Trophoblast cell (in vitro differentiated cells and primary cell): ENCODE data around the gene ARSD.
A peak's percentile ranks its signal among the peaks of the same experiment; 100 is the strongest.

ENCODE experiments used
- DNase-seq, 2 donors: peaks; one replicate each; pipeline ENCODE4 v3.0.0-alpha.2; 2016
- H2AFZ ChIP-seq: 2 replicates; pipeline ENCODE4 v1.6.1; 2013; ENCODE audit warnings: low read length, moderate library complexity, mild to moderate bottlenecking; ENCODE audit not compliant: insufficient read depth, poor library complexity
- H2AK5ac ChIP-seq: 2 replicates; pipeline ENCODE4 v1.6.1; 2013; ENCODE audit warnings: mild to moderate bottlenecking, low read length
- H2BK120ac ChIP-seq: 2 replicates; pipeline ENCODE4 v1.6.1; 2013; ENCODE audit warnings: low read length, mild to moderate bottlenecking, moderate library complexity; ENCODE audit not compliant: insufficient read depth, poor library complexity
- H2BK12ac ChIP-seq: 2 replicates; pipeline ENCODE4 v1.6.1; 2013; ENCODE audit warnings: mild to moderate bottlenecking, low read length, moderate library complexity
- H2BK5ac ChIP-seq: 2 replicates; pipeline ENCODE4 v1.6.1; 2013; ENCODE audit warnings: low read length, low read depth, moderate library complexity, mild to moderate bottlenecking; ENCODE audit not compliant: poor library complexity
- H3K14ac ChIP-seq: 2 replicates; pipeline ENCODE4 v1.6.1; 2013; ENCODE audit warnings: mild to moderate bottlenecking, low read length
- H3K18ac ChIP-seq: 2 replicates; pipeline ENCODE4 v1.6.1; 2013; ENCODE audit warnings: mild to moderate bottlenecking, low read length
- H3K23ac ChIP-seq: 2 replicates; pipeline ENCODE4 v1.6.1; 2013; ENCODE audit warnings: low read length
- H3K27ac ChIP-seq: 2 replicates; pipeline ENCODE4 v1.5.1; 2013; ENCODE audit warnings: low read depth, mild to moderate bottlenecking, inconsistent platforms, low read length, moderate library complexity
- H3K27me3 ChIP-seq: 2 replicates; pipeline ENCODE4 v1.6.1; 2013; ENCODE audit warnings: inconsistent platforms, mild to moderate bottlenecking, low read length, moderate library complexity; ENCODE audit not compliant: insufficient read depth
- H3K36me3 ChIP-seq, 2 experiments: 1 replicate in 1 of 2; 2 replicates in 1 of 2; pipeline ENCODE4 v1.6.1; 2013; ENCODE audit warnings: low read length in 2 of 2, mild to moderate bottlenecking in 2 of 2, moderate library complexity in 1 of 2; ENCODE audit not compliant: insufficient read depth in 2 of 2, control insufficient read depth in 1 of 2
- H3K4ac ChIP-seq: 2 replicates; pipeline ENCODE4 v1.6.1; 2013; ENCODE audit warnings: low read depth, mild to moderate bottlenecking, low read length, moderate library complexity
- H3K4me1 ChIP-seq, 2 experiments: 1 replicate in 1 of 2; 2 replicates in 1 of 2; pipeline ENCODE4 v1.6.1; 2013; ENCODE audit warnings: low read length in 2 of 2, mild to moderate bottlenecking in 2 of 2, moderate library complexity in 1 of 2; ENCODE audit not compliant: insufficient read depth in 2 of 2, control insufficient read depth in 1 of 2
- H3K4me2 ChIP-seq: 2 replicates; pipeline ENCODE4 v1.6.1; 2013; ENCODE audit warnings: inconsistent platforms, mild to moderate bottlenecking, low read length, moderate library complexity
- H3K4me3 ChIP-seq: 2 replicates; pipeline ENCODE4 v1.5.1; 2013; ENCODE audit warnings: mild to moderate bottlenecking, low read depth, low read length, inconsistent platforms
- H3K79me1 ChIP-seq: one replicate; pipeline ENCODE4 v1.6.1; 2013; ENCODE audit warnings: low read length
- H3K79me2 ChIP-seq: 2 replicates; pipeline ENCODE4 v1.6.1; 2013; ENCODE audit warnings: low read length, mild to moderate bottlenecking; ENCODE audit not compliant: control insufficient read depth, insufficient read depth, poor library complexity
- H3K9ac ChIP-seq: 2 replicates; pipeline ENCODE4 v1.6.1; 2013; ENCODE audit warnings: mild to moderate bottlenecking, low read length
- H3K9me3 ChIP-seq: 2 replicates; pipeline ENCODE4 v1.6.1; 2013; ENCODE audit warnings: low read depth, mild to moderate bottlenecking, control low read depth, inconsistent platforms, low read length; ENCODE audit not compliant: insufficient read depth
- H4K12ac ChIP-seq: 2 replicates; pipeline ENCODE4 v1.6.1; 2013; ENCODE audit warnings: low read depth, mild to moderate bottlenecking, low read length, moderate library complexity
- H4K8ac ChIP-seq: 2 replicates; pipeline ENCODE4 v1.6.1; 2013; ENCODE audit warnings: low read depth, mild to moderate bottlenecking, low read length, moderate library complexity
- H4K91ac ChIP-seq: one replicate; pipeline ENCODE4 v1.6.1; 2013; ENCODE audit warnings: low read depth, mild to moderate bottlenecking, low read length, moderate library complexity
- WGBS: extraction: QIAGEN DNeasy Blood & Tissue Kit; methylation state at CpG from one replicate; pipeline ENCODE4 v1.1.7; 2013; ENCODE audit warnings: missing lambda C conversion rate; ENCODE audit not compliant: insufficient read length, insufficient coverage; ENCODE audit errors: extremely low coverage; 5-methylcytosine and 5-hydroxymethylcytosine counted together

ARSD gene

DNA sequence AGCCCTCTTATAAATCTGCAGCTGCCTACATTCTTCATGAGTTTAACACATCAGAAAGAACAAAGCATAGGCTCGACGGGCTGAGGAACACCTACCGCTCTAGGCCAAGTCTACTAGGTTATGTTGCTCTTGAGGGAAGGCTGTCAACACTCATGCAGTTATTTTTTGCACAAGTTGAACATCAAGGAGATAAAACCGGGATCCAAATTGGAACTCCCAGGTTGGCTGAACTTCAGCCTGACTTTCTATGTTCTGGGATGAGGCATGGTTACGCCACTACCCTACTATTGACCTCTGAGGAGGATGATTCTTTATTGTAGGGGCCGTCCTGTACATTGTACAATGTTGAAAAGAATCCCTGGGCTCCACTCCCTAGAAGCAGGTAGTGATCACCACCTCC is 39.9 kb upstream of the ARSD start:
- Histone ChIP-seq H2BK5ac (no peak overlapping the region), H4K91ac (peak overlapping the region; percentile 62), H2BK12ac (no peak overlapping the region), H3K36me3 (no peaks in the 10 kb centered on the region), H2AFZ (no peak overlapping the region), H3K4ac (no peak overlapping the region), H4K8ac (no peak overlapping the region), H3K9ac (no peak overlapping the region), H2AK5ac (no peak overlapping the region), H3K79me2 (no peaks in the 10 kb centered on the region), H3K4me3 (no peak overlapping the region), H3K9me3 (no peaks in the 10 kb centered on the region), H3K4me1 (peaks cover 10 to 11% of the 10 kb centered on the region in 2 experiments), H3K23ac (no peak overlapping the region), H4K12ac (no peak overlapping the region), H3K14ac (no peak overlapping the region), H3K27ac (no peak overlapping the region), H3K4me2 (no peak overlapping the region), H3K27me3 (no peaks in the 10 kb centered on the region), H3K79me1 (peaks cover 6% of the 10 kb centered on the region), H2BK120ac (no peak overlapping the region), H3K18ac (no peak overlapping the region)
- WGBS: no CpG with 5 or more reads among the region's 6 CpGs
- DNase-seq: no peak

DNA sequence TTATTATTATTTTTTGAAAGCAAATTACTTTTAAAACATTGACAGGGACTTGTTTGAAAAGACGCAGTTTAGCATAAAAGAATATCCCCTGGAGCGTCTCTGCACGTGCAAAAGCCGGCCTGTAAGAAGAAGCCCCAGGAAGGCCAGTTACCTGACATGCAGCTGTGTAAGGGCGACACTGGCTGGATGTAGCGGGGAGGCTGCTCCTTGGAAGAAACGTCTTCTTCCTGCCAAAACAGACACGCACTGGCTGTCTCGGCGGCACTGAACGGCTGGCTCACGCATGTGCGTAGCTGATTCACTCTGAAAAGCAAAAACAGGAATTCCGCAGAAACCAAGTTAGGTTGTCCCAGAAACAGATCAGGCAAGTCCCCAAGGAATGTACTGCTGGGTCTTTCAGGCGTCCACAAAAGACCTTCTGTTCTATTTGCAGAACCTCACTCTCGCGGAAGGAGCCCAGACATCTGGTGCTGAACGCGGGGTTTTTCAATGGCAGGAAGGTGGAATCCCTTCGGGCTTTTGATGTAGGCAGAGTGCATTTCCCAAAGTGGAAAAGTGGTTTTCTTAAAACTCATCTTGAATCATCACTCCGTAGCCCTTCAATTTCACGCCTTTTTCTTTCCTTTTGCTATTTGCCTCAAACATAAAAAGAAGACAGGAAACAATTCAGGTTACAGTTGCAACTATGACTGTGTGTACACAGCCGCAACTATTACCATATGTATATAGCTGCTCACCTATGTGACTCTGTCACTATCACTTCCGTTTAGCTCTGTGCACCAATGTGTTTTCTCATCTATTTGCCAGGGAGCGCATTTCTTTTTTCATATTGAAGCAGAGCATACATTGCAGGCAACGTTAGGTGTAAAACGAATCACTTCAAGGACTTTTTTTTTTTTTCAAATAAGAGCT is 39.1 kb upstream of the ARSD start:
- H3K9me3 ChIP-seq: no peaks in the 10 kb centered on the region
- H2AFZ ChIP-seq: no peak overlapping the region
- H3K4ac ChIP-seq: no peak overlapping the region
- no peak overlapping the region for H3K4me3 ChIP-seq
- no peak overlapping the region for H2AK5ac ChIP-seq
- peak in 1 of 2 donors; percentile 6 for DNase-seq
- H3K4me1 ChIP-seq: peaks cover 8 to 10% of the 10 kb centered on the region in 2 experiments
- H4K8ac ChIP-seq: no peak overlapping the region
- H3K27ac ChIP-seq: peak overlapping the region; percentile 51
- H3K79me1 ChIP-seq: peaks cover 6% of the 10 kb centered on the region
- H4K12ac ChIP-seq: no peak overlapping the region
- H3K4me2 ChIP-seq: no peak overlapping the region
- H3K36me3 ChIP-seq: no peaks in the 10 kb centered on the region
- no peak overlapping the region for H3K9ac ChIP-seq
- H2BK120ac ChIP-seq: no peak overlapping the region
- H3K14ac ChIP-seq: no peak overlapping the region
- H3K27me3 ChIP-seq: no peaks in the 10 kb centered on the region
- H2BK5ac ChIP-seq: no peak overlapping the region
- WGBS: no CpG with 5 or more reads among the region's 27 CpGs
- H4K91ac ChIP-seq: no peak overlapping the region
- no peak overlapping the region for H3K18ac ChIP-seq
- H2BK12ac ChIP-seq: no peak overlapping the region
- H3K79me2 ChIP-seq: no peaks in the 10 kb centered on the region
- no peak overlapping the region for H3K23ac ChIP-seq

DNA sequence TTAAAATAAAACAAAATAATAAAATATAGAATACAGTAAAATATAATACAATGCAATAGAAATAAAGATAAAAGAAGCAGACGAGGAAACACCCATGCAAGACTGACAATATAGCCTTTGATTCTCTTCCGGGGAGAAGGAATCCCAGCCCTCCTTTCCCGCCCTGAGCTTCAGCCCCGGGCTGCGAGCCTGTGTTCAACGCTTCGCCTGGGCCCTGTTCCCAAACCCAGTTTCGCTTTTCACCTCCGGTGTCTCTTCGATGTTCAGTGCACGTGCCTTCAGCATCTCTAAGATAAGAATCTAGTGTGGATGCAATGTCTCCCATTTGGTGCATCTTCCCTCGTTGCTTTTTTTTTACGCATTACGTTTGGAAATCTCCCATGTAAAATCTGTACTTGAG is 38.4 kb upstream of the ARSD start:
- Histone ChIP-seq H2AK5ac (no peak overlapping the region), H3K4ac (no peak overlapping the region), H3K27me3 (no peaks in the 10 kb centered on the region), H4K91ac (peak overlapping the region; percentile 55), H3K4me2 (no peak overlapping the region), H3K79me2 (no peaks in the 10 kb centered on the region), H2BK120ac (peak overlapping the region; percentile 39), H3K9me3 (no peaks in the 10 kb centered on the region), H2BK5ac (no peak overlapping the region), H4K8ac (no peak overlapping the region), H3K18ac (no peak overlapping the region), H3K9ac (no peak overlapping the region), H2BK12ac (no peak overlapping the region), H3K4me1 (peaks cover 4 to 5% of the 10 kb centered on the region in 2 experiments), H3K14ac (no peak overlapping the region), H3K79me1 (peaks cover 6% of the 10 kb centered on the region), H4K12ac (no peak overlapping the region), H3K23ac (no peak overlapping the region), H3K36me3 (no peaks in the 10 kb centered on the region), H3K4me3 (no peak overlapping the region), H2AFZ (no peak overlapping the region), H3K27ac (peak overlapping the region; percentile 51)
- DNase-seq: no peak
- no CpG with 5 or more reads among the region's 14 CpGs for WGBS

DNA sequence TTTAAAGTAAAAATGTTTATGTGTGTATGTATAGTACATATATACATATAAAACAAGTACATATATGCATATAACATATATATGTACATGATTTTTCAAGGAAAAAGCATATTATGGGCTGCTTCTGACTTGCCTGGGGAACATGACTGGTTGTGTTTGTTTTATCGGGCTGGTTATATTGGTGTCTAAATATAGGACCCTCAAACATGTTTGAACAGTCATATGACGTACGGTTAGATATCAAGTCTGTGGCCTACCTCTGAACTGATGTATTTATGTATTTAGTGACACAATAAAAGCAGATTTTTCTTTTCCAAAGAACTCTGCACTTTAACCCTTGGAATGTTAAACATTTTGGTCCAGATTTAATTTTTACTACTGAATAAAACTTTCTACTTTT is 37.9 kb upstream of the ARSD start:
- DNase-seq: no peak
- Histone ChIP-seq H3K36me3 (no peaks in the 10 kb centered on the region), H3K23ac (no peak overlapping the region), H3K18ac (no peak overlapping the region), H3K4me3 (no peak overlapping the region), H4K12ac (no peak overlapping the region), H3K79me2 (no peaks in the 10 kb centered on the region), H2BK120ac (no peak overlapping the region), H3K4ac (no peak overlapping the region), H3K27me3 (no peaks in the 10 kb centered on the region), H2AK5ac (no peak overlapping the region), H2BK12ac (no peak overlapping the region), H2BK5ac (no peak overlapping the region), H3K14ac (no peak overlapping the region), H4K91ac (no peak overlapping the region), H3K4me2 (no peak overlapping the region), H3K27ac (no peak overlapping the region), H4K8ac (no peak overlapping the region), H3K9ac (no peak overlapping the region), H3K4me1 (peaks cover 4 to 5% of the 10 kb centered on the region in 2 experiments), H2AFZ (no peak overlapping the region), H3K9me3 (no peaks in the 10 kb centered on the region), H3K79me1 (peaks cover 6% of the 10 kb centered on the region)
- no CpG with 5 or more reads among the region's 3 CpGs for WGBS
